HCT116 (cell line): ENCODE measurements around the gene RANBP1. TPM values are rescaled to one million over a fixed set of nuclear protein-coding genes. Genes with fewer than 3 reads are reported as not detected.
A peak's percentile ranks its signal among the peaks of the same experiment; 100 is the strongest.

Experiments used
- ATAC-seq: fragments of 200-7000 bp; cut with Tn5 transposase; 2 replicates; pipeline ENCODE4 v1.9.1; 2020; ENCODE audit warnings: mild to moderate bottlenecking, moderate library complexity
- BruUV-seq: library from RNA; stranded (reverse); fragments of 400-500 nt; replicated peaks from 2 replicates; lab custom pipeline; 2021; lab: Mats Ljungman, UMichigan
- CTCF ChIA-PET: fragments of 300-600 bp; sonication (Branson Sonifier 250); formaldehyde crosslinking; loops from one replicate; lab custom pipeline; 2021; ENCODE audit warnings: antibody characterized with exemption; lab: Charles Lee
- POLR2A ChIA-PET: fragments of 300-600, 350-600 bp; sonication (Branson Sonifier 250); formaldehyde crosslinking; loops from one replicate; lab custom pipeline; 2021; ENCODE audit warnings: antibody characterized with exemption; lab: Charles Lee
- RAD21 ChIA-PET, 2 experiments: fragments of 300-600 bp; sonication (Branson Sonifier 250); formaldehyde crosslinking; loops; one replicate each; lab custom pipeline; 2023; ENCODE audit warnings: low total read pairs in 2 of 2; ENCODE audit not compliant: uncharacterized antibody in 2 of 2, unreplicated experiment in 2 of 2, low non-redundant PET in 1 of 2; lab: Charles Lee
- DNase-seq: peaks from one replicate; pipeline ENCODE4 v3.0.0-alpha.2; 2010; ENCODE audit warnings: low read depth, low spot score
- H2AFZ ChIP-seq: fragments of 200-600 bp; shearing (Covaris generic), sonication (generic); 2 replicates; pipeline ENCODE4 v1.6.1; 2017; ENCODE audit warnings: low read depth, mixed run types, mixed read lengths, antibody characterized with exemption, low read length; ENCODE audit not compliant: poor library complexity, severe bottlenecking
- H3K27ac ChIP-seq: 2 replicates; pipeline ENCODE4 v1.5.1; 2012; ENCODE audit warnings: low read depth, low read length
- H3K27me3 ChIP-seq: fragments of 200-600 bp; sonication (generic); 2 replicates; pipeline ENCODE4 v1.6.1; 2016; ENCODE audit warnings: mixed run types, low read length, mixed read lengths; ENCODE audit not compliant: insufficient read depth
- H3K36me3 ChIP-seq, 2 experiments: fragments of 200-500 bp in 1 of 2; fragments of 200-600 bp in 1 of 2; sonication (Bioruptor generic) in 1 of 2; sonication (generic) in 1 of 2; 2 replicates each; pipeline versions ENCODE4 v1.5.1 to v1.6.1; 2014 to 2016; ENCODE audit warnings: low read length in 2 of 2, inconsistent platforms in 1 of 2, mixed read lengths in 1 of 2, mixed run types in 1 of 2; ENCODE audit not compliant: insufficient read depth in 2 of 2, control insufficient read depth in 1 of 2
- H3K4me1 ChIP-seq, 2 experiments: fragments of 200-600 bp in 1 of 2; sonication (generic) in 1 of 2; 2 replicates each; pipeline versions ENCODE4 v1.5.1 to v1.6.1; 2012 to 2017; ENCODE audit warnings: low read length in 2 of 2, inconsistent platforms in 1 of 2, mild to moderate bottlenecking in 1 of 2, mixed read lengths in 1 of 2, mixed run types in 1 of 2, moderate library complexity in 1 of 2; ENCODE audit not compliant: insufficient read depth in 2 of 2, control insufficient read depth in 1 of 2
- H3K4me2 ChIP-seq: fragments of 200-600 bp; sonication (generic); 2 replicates; pipeline ENCODE4 v1.6.1; 2017; ENCODE audit warnings: mixed run types, low read length, mixed read lengths
- H3K4me3 ChIP-seq, 2 experiments: fragments of 200-600 bp in 1 of 2; sonication (generic) in 1 of 2; replicated peaks in 1 of 2; 2 replicates each; pipeline ENCODE4 v1.5.1; 2011 to 2016; ENCODE audit warnings: low read length in 2 of 2, control low read depth in 1 of 2, low read depth in 1 of 2, mild to moderate bottlenecking in 1 of 2, mixed read lengths in 1 of 2, mixed run types in 1 of 2
- H3K79me2 ChIP-seq: fragments of 200-600 bp; sonication (generic); 2 replicates; pipeline ENCODE4 v1.6.1; 2017; ENCODE audit warnings: mild to moderate bottlenecking, mixed run types, low read length, moderate library complexity, mixed read lengths; ENCODE audit not compliant: insufficient read depth
- H3K9ac ChIP-seq: fragments of 200-600 bp; sonication (generic); 2 replicates; pipeline ENCODE4 v1.6.1; 2016; ENCODE audit warnings: low read length, mixed read lengths
- H3K9me2 ChIP-seq: fragments of 200-600 bp; sonication (generic), shearing (Covaris generic); 2 replicates; pipeline ENCODE4 v1.6.1; 2017; ENCODE audit warnings: mixed run types, mild to moderate bottlenecking, moderate library complexity; ENCODE audit not compliant: insufficient read depth
- H3K9me3 ChIP-seq, 2 experiments: fragments of 200-500 bp in 1 of 2; fragments of 200-600 bp in 1 of 2; sonication (Bioruptor generic) in 1 of 2; sonication (generic) in 1 of 2; 2 replicates each; pipeline ENCODE4 v1.6.1; 2014 to 2017; ENCODE audit warnings: low read length in 2 of 2, mixed read lengths in 2 of 2, inconsistent platforms in 1 of 2, low read depth in 1 of 2, mild to moderate bottlenecking in 1 of 2, mixed run types in 1 of 2, moderate library complexity in 1 of 2; ENCODE audit not compliant: control insufficient read depth in 1 of 2, insufficient read depth in 1 of 2
- H4K20me1 ChIP-seq: fragments of 200-600 bp; sonication (generic), shearing (Covaris generic); 2 replicates; pipeline ENCODE4 v1.6.1; 2017; ENCODE audit warnings: mixed run types, mild to moderate bottlenecking, moderate library complexity; ENCODE audit not compliant: insufficient read depth
- CBX3 ChIP-seq: IDR thresholded peaks from 2 replicates; pipeline ENCODE4 v1.6.1; 2012; ENCODE audit warnings: low read depth
- CEBPB ChIP-seq: IDR thresholded peaks from 2 replicates; pipeline ENCODE4 v1.6.1; 2012; ENCODE audit warnings: low read depth
- EGR1 ChIP-seq: IDR thresholded peaks from 2 replicates; pipeline ENCODE4 v1.6.1; 2012; ENCODE audit warnings: low read depth
- ELF1 ChIP-seq: IDR thresholded peaks from 2 replicates; pipeline ENCODE4 v1.6.1; 2012; ENCODE audit warnings: low read depth, borderline replicate concordance
- EZH2 ChIP-seq: fragments of 200-600 bp; sonication (generic); IDR thresholded peaks from 2 replicates; pipeline ENCODE4 v1.6.1; 2017; ENCODE audit warnings: antibody characterized with exemption, mixed run types
- FOSL1 ChIP-seq: IDR thresholded peaks from 2 replicates; pipeline ENCODE4 v1.6.1; 2012; ENCODE audit warnings: low read depth
- JUND ChIP-seq: IDR thresholded peaks from 2 replicates; pipeline ENCODE4 v1.6.1; 2012
- MAX ChIP-seq: IDR thresholded peaks from 2 replicates; pipeline ENCODE4 v1.6.1; 2012
- POLR2A ChIP-seq: IDR thresholded peaks from 2 replicates; pipeline ENCODE4 v1.7.0; 2011; ENCODE audit warnings: borderline replicate concordance; ENCODE audit not compliant: insufficient read depth, insufficient read length; ENCODE audit errors: extremely low read depth
- POLR2AphosphoS5 ChIP-seq: IDR thresholded peaks from 2 replicates; pipeline ENCODE4 v1.6.1; 2011; ENCODE audit warnings: mild to moderate bottlenecking, low read depth, low read length, moderate library complexity
- RAD21 ChIP-seq: IDR thresholded peaks from 2 replicates; pipeline ENCODE4 v1.6.1; 2012; ENCODE audit warnings: low read depth, mild to moderate bottlenecking
- REST ChIP-seq: IDR thresholded peaks from 2 replicates; pipeline ENCODE4 v1.6.1; 2012; ENCODE audit warnings: low read depth
- SIN3A ChIP-seq: IDR thresholded peaks from 2 replicates; pipeline ENCODE4 v1.6.1; 2012; ENCODE audit warnings: low read depth
- SP1 ChIP-seq: IDR thresholded peaks from 2 replicates; pipeline ENCODE4 v1.6.1; 2012; ENCODE audit warnings: low read depth
- SRF ChIP-seq: IDR thresholded peaks from 2 replicates; pipeline ENCODE4 v1.6.1; 2012; ENCODE audit warnings: low read depth
- TCF7L2 ChIP-seq: IDR thresholded peaks from 2 replicates; pipeline ENCODE4 v1.7.0; 2011; ENCODE audit warnings: borderline replicate concordance, inconsistent platforms; ENCODE audit not compliant: insufficient read depth, insufficient read length; ENCODE audit errors: extremely low read depth
- ZBTB33 ChIP-seq: IDR thresholded peaks from 2 replicates; pipeline ENCODE4 v1.6.1; 2011; ENCODE audit warnings: mild to moderate bottlenecking, low read length, moderate library complexity; ENCODE audit not compliant: insufficient replicate concordance; ENCODE audit errors: extremely low read depth
- ZFX ChIP-seq: fragments of 450-650 bp; IDR thresholded peaks from 2 replicates; pipeline ENCODE4 v1.6.1; 2017
- ZNF274 ChIP-seq: fragments of 200-500 bp; sonication (Bioruptor generic); IDR thresholded peaks from 2 replicates; pipeline ENCODE4 v1.6.1; 2014; ENCODE audit warnings: mild to moderate bottlenecking, low read depth, low read length, inconsistent platforms
- intact Hi-C: fragments of 100-400 bp; cut with micrococcal nuclease; formaldehyde crosslinking; loops from 2 replicates; pipeline ENCODE4 v1.10.0; 2022
- total RNA-seq: library from RNA; stranded (reverse); gene quantifications from one replicate; pipeline ENCODE4 v1.2.1, GENCODE V29; 2021; ENCODE audit not compliant: unreplicated experiment

RANBP1 gene
- total RNA-seq, 1 experiment from 2014 or later: 351 TPM

- TF ChIP-seq ZNF274 (no peak), FOSL1 (no peak), SP1 (no peak), TCF7L2 (no peak)
Measured at GRCh38 chr22:20099099-20099711, 16.7 kb upstream of the RANBP1 start (continued).

GRCh38 chr22:20101638-20102037 lies 14.3 kb upstream of the RANBP1 start:
- ATAC-seq (0 out of 2 replicates have a peak, but pooled peaks have one; percentile 20), DNase-seq (no peak)
- Histone ChIP-seq H3K9ac (no peak overlapping the region), H3K4me1 (no peaks in the 10 kb centered on the region), H3K79me2 (peaks cover 86% of the 10 kb centered on the region), H3K36me3 (peaks cover 48 to 68% of the 10 kb centered on the region in 2 experiments), H3K4me3 (no peak overlapping the region), H3K9me3 (no peaks in the 10 kb centered on the region), H4K20me1 (0 out of 2 replicates have a peak, but pooled peaks cover 2% of the 10 kb centered on the region), H3K9me2 (no peaks in the 10 kb centered on the region), H2AFZ (no peak overlapping the region), H3K27ac (no peak overlapping the region), H3K4me2 (no peak overlapping the region), H3K27me3 (no peaks in the 10 kb centered on the region)
- intact Hi-C loops: no loop called here
- ChIA-PET RAD21 (no interaction called here), CTCF (no interaction called here), POLR2A (no interaction called here)
- TF ChIP-seq ELF1 (no peak), ZFX (no peak), EGR1 (no peak), POLR2A (no peak), POLR2AphosphoS5 (no peak), CEBPB (no peak), FOSL1 (no peak), EZH2 (no peak), JUND (no peak), RAD21 (no peak), ZNF274 (no peak), CBX3 (no peak), REST (no peak), ZBTB33 (no peak), SIN3A (no peak), SRF (no peak), MAX (no peak)
- BruUV-seq: no TSS peak
